Mesodermal cell (in vitro differentiated cells): Measurements from ENCODE around the gene LPXN.

Experiments
- H3K27ac ChIP-seq: 2 replicates; pipeline ENCODE4 v1.7.0; 2013; ENCODE audit warnings: mild to moderate bottlenecking, low read depth, low read length, moderate library complexity; ENCODE audit not compliant: severe bottlenecking
- H3K36me3 ChIP-seq: 2 replicates; pipeline ENCODE4 v1.7.1; 2013; ENCODE audit warnings: mild to moderate bottlenecking, low read length, moderate library complexity; ENCODE audit not compliant: control insufficient read depth, insufficient read depth
- H3K4me1 ChIP-seq: one replicate; pipeline ENCODE4 v1.7.1; 2013; ENCODE audit warnings: mild to moderate bottlenecking, low read length; ENCODE audit not compliant: insufficient read depth, control insufficient read depth, poor library complexity, severe bottlenecking
- H3K4me3 ChIP-seq: 2 replicates; pipeline ENCODE4 v1.7.0; 2013; ENCODE audit warnings: low read length, control low read depth, mild to moderate bottlenecking; ENCODE audit not compliant: insufficient read depth, poor library complexity, severe bottlenecking; ENCODE audit errors: extremely low read depth
- H3K9me3 ChIP-seq: 2 replicates; pipeline ENCODE4 v1.7.1; 2013; ENCODE audit warnings: mild to moderate bottlenecking, low read length, moderate library complexity; ENCODE audit not compliant: control insufficient read depth
- WGBS, 2 experiments: methylation state at CpG; one replicate each; pipeline ENCODE4 v1.1.5; 2013; ENCODE audit warnings: missing lambda C conversion rate in 2 of 2; ENCODE audit not compliant: insufficient coverage in 2 of 2; 5-methylcytosine and 5-hydroxymethylcytosine counted together

Gene LPXN

GRCh38 chr11:58562375-58562800, 13.3 kb downstream of the LPXN start:
- Histone ChIP-seq H3K4me1 (no peaks in the 10 kb centered on the region), H3K27ac (no peak overlapping the region), H3K4me3 (no peak overlapping the region), H3K9me3 (no peaks in the 10 kb centered on the region), H3K36me3 (no peaks in the 10 kb centered on the region)

GRCh38 chr11:58561394-58562098, 14.1 kb downstream of the LPXN start:
- WGBS, 2 experiments = 82 to 89% methylated on average over 2 of the region's 2 CpGs
- Histone ChIP-seq H3K4me3 (no peak overlapping the region), H3K36me3 (no peaks in the 10 kb centered on the region), H3K4me1 (no peaks in the 10 kb centered on the region), H3K27ac (no peak overlapping the region), H3K9me3 (no peaks in the 10 kb centered on the region)

GRCh38 chr11:58560842-58561241, 14.8 kb downstream of the LPXN start:
- no CpG with 5 or more reads among the region's 2 CpGs for WGBS, 2 experiments
- H3K4me3 ChIP-seq = no peak overlapping the region
- H3K9me3 ChIP-seq = no peaks in the 10 kb centered on the region
- no peaks in the 10 kb centered on the region for H3K36me3 ChIP-seq
- H3K4me1 ChIP-seq = no peaks in the 10 kb centered on the region
- no peak overlapping the region for H3K27ac ChIP-seq

- H3K27ac ChIP-seq = no peak overlapping the region
- no peak overlapping the region for H3K4me3 ChIP-seq
- H3K4me1 ChIP-seq = no peaks in the 10 kb centered on the region
- peaks cover 7% of the 10 kb centered on the region for H3K36me3 ChIP-seq
- H3K9me3 ChIP-seq = no peaks in the 10 kb centered on the region
- 89 to 99% methylated on average over 5 to 6 of the region's 7 CpGs for WGBS, 2 experiments
These were observed 26.0 kb downstream of the LPXN start for GRCh38 chr11:58549644-58550043.

GRCh38 chr11:58546841-58547240, 28.8 kb downstream of the LPXN start:
- Histone ChIP-seq H3K9me3 (no peaks in the 10 kb centered on the region), H3K4me3 (no peak overlapping the region), H3K27ac (no peak overlapping the region), H3K4me1 (no peaks in the 10 kb centered on the region), H3K36me3 (peaks cover 5% of the 10 kb centered on the region)
- 71 to 100% methylated on average over 1 of the region's 1 CpG for WGBS, 2 experiments

- H3K27ac ChIP-seq = no peak overlapping the region
- H3K36me3 ChIP-seq = no peaks in the 10 kb centered on the region
- H3K4me3 ChIP-seq = no peak overlapping the region
- H3K9me3 ChIP-seq = peaks cover 5% of the 10 kb centered on the region
- no peaks in the 10 kb centered on the region for H3K4me1 ChIP-seq
- WGBS, 2 experiments = 91 to 94% methylated on average over 22 to 25 of the region's 25 CpGs
These were observed 43.8 kb downstream of the LPXN start for GRCh38 chr11:58531865-58532341.

- Histone ChIP-seq H3K36me3 (no peaks in the 10 kb centered on the region), H3K27ac (no peak overlapping the region), H3K9me3 (peaks cover 5% of the 10 kb centered on the region), H3K4me1 (no peaks in the 10 kb centered on the region), H3K4me3 (no peak overlapping the region)
- WGBS, 2 experiments = 86 to 100% methylated on average over 3 of the region's 3 CpGs
These were observed 45.4 kb downstream of the LPXN start for GRCh38 chr11:58530236-58530635.

GRCh38 chr11:58527429-58527828, 48.2 kb downstream of the LPXN start:
- WGBS, 2 experiments = 90 to 99% methylated on average over 6 of the region's 6 CpGs
- no peak overlapping the region for H3K27ac ChIP-seq
- no peaks in the 10 kb centered on the region for H3K36me3 ChIP-seq

GRCh38 chr11:58526721-58527120, 48.9 kb downstream of the LPXN start:
- Histone ChIP-seq H3K4me1 (no peaks in the 10 kb centered on the region), H3K36me3 (no peaks in the 10 kb centered on the region), H3K9me3 (peaks cover 1% of the 10 kb centered on the region), H3K4me3 (no peak overlapping the region), H3K27ac (no peak overlapping the region)
- WGBS, 2 experiments = 78 to 86% methylated on average over 1 of the region's 3 CpGs

More at GRCh38 chr11:58527429-58527828, 48.2 kb downstream of the LPXN start:
- Histone ChIP-seq H3K9me3 (peaks cover 5% of the 10 kb centered on the region), H3K4me1 (no peaks in the 10 kb centered on the region), H3K4me3 (no peak overlapping the region)

- no peaks in the 10 kb centered on the region for H3K36me3 ChIP-seq
These were observed 50.5 kb downstream of the LPXN start for GRCh38 chr11:58525037-58525614.

More at GRCh38 chr11:58525037-58525614, 50.5 kb downstream of the LPXN start:
- Histone ChIP-seq H3K9me3 (no peaks in the 10 kb centered on the region), H3K4me3 (no peak overlapping the region), H3K27ac (no peak overlapping the region), H3K4me1 (no peaks in the 10 kb centered on the region)
- WGBS, 2 experiments = 100% methylated on average over 2 of the region's 6 CpGs; no CpG with 5 or more reads in 1 of the 2 experiments
